NCI-H1436 (cell line): ENCODE results near the gene NRF1.
"Not testable (repeated sequence)": the region's sequence is repeated elsewhere in the genome, so short reads cannot be mapped to it uniquely, and the experiment has no call there.

Experiments
- DNase-seq: peaks from one replicate; lab custom pipeline; 2025; lab: John Stamatoyannopoulos, UW

The NRF1 gene

GRCh38 chr7:129611246-129612111 lies at the start of gene NRF1:
TSS of gene NRF1 (plus strand) at chr7:129611720. CDS start at chr7:129657352, 45,632 bp downstream.
- DNase-seq = peak; percentile 86

- DNase-seq = not testable (repeated sequence)
These were observed 45.2 kb upstream of the NRF1 start for GRCh38 chr7:129566323-129566722.

DNA sequence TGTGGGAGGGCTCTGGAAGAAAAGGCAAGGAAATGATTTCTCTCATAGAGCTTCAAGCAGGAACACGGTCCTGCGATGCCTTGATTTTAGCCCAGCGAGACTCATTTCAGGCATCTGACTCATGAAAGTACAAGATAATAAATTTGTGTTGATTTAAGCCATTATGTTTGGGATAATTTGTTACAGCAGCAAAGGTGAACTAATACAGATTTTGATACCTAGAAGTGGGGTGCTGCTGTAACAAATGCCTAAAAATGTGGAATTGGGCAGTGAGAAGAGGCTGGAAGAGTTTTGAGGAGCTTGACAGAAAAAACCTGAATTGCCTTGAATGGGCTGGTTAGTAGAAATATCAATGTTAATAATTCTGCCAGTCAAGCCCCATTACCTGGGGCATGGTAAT lies 44.1 kb upstream of the NRF1 start:
- DNase-seq = no peak

- no peak for DNase-seq
These were observed 43.3 kb upstream of the NRF1 start for GRCh38 chr7:129568240-129568639.

GRCh38 chr7:129569326-129569725 lies 42.2 kb upstream of the NRF1 start:
- DNase-seq = no peak

DNA sequence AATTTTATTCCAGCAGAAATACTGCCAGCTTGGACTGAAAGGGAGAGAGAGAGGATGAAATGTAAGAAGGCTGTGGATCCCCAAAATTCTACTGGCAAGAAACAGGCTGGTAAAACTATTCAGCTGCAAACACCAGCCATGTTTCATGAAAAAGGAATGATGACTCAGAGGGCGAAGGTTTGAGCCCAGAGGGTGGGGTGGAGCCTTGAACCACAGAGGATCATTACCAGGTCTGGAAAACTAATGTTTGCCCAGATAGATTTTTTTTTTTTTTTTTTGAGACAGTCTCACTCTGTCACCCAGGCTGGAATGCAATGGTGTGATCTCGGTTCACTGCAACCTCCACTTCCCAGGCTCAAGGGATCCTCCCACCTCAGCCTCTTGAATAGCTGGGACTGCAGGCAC lies 41.7 kb upstream of the NRF1 start:
- DNase-seq = no peak

- no peak for DNase-seq
These were observed 40.3 kb upstream of the NRF1 start for GRCh38 chr7:129571201-129571600.

- no peak for DNase-seq
These were observed 39.3 kb upstream of the NRF1 start for GRCh38 chr7:129572205-129572604.

DNA sequence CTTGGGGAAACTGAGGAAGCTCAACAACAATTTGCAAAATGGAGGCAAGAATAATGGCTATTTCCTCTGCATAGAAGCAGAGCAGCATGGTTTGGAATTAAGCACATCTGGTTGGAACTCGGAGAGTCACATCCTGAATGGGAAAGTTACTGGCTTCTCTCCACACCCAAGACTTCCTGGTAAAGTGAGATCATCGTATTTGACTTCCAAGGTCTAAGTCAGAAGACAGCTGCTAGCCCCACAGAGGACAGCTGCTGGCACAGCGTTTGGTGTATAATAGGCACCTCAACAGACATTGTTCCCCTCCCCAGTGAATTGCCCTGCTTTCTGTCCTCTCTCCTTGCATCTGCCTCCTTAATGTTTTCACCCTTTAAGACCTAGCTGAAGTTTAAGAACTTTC lies 37.0 kb upstream of the NRF1 start:
- no peak for DNase-seq

- no peak for DNase-seq
These were observed 35.8 kb upstream of the NRF1 start for GRCh38 chr7:129575699-129576098.

- DNase-seq = no peak
These were observed 35.4 kb upstream of the NRF1 start for GRCh38 chr7:129576138-129576537.

DNA sequence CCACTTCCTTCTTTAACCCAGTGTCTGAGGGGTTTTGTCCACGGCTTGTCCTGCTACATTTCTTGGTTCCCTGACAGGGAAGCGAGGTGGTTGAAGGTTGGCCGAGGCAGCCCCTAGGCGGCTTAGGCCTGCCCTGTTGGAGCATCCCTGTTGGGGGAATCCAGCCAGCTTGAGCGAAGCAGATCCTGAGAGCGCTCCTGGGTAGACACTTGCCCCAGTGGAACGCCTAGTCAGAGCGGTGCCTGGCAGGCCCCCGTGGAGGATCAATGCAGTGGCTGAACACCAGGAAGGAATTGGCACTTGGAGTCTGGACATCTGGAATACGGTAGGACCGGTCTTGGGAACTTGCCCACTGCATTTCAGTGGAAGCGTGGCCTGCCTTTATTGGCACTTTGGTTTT lies 32.7 kb upstream of the NRF1 start:
- no peak for DNase-seq

DNA sequence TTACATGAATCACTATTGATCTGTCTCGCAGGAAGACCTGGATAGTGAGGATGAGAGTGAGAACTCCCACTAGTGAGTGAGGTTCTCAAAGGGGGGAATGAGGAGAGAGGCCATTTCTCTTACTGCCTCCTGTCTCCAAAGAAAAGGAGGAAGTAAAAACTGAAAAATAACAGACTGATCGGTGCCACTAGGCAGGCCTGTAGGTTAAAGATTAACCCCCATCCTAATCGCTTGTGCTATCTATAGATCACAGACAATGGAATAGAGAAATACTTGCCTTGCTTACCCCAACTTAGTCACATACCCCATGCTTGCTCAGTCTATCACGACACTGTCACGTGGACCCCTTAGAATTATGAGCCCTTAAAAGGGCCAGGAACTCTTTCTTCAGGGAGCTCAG lies 25.3 kb upstream of the NRF1 start:
- not testable (repeated sequence) for DNase-seq

DNA sequence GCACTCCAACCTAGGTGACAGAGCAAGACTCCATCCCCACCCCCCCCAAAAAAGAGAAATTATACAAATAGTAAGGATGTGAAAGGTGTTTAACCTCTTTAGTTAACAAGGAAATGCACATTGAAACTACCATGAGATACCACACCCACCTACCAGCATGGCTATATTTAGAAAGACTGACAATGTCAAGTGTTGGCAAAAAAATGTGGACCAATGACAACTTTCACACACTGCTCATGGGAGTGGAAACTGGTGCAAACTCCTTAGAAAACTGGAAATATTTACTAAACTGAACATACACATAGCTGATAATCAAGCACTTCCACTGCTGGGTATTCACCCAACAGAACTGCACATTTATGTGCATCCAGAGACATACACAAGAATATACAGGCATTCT lies 23.3 kb upstream of the NRF1 start:
- no peak for DNase-seq

GRCh38 chr7:129591868-129592267 lies 19.7 kb upstream of the NRF1 start:
- no peak for DNase-seq

- not testable (repeated sequence) for DNase-seq
These were observed 15.1 kb upstream of the NRF1 start for GRCh38 chr7:129596386-129596785.

GRCh38 chr7:129597672-129598071 lies 13.8 kb upstream of the NRF1 start:
- no peak for DNase-seq

GRCh38 chr7:129599174-129599573 lies 12.3 kb upstream of the NRF1 start:
- no peak for DNase-seq

DNA sequence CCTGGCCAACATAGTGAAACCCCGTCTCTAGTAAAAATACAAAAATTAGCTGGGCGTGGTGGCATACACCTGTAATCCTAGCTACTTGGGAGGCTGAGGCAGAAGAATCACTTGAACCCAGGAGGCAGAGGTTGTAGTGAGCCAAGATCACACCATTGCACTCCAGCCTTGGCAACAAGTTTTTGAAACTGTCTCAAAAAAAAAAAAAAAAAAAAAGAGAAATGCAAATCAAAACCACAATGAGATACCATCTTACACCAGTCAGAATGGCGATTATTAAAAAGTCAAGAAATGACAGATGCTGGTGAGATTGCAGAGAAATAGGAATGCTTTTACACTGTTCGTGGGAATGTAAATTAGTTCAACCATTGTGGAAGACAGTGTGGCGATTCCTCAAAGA lies 7.9 kb upstream of the NRF1 start:
- DNase-seq = not testable (repeated sequence)

GRCh38 chr7:129604021-129604420 lies 7.5 kb upstream of the NRF1 start:
- DNase-seq = not testable (repeated sequence)

GRCh38 chr7:129604713-129605437 lies 6.6 kb upstream of the NRF1 start:
- no peak for DNase-seq

DNA sequence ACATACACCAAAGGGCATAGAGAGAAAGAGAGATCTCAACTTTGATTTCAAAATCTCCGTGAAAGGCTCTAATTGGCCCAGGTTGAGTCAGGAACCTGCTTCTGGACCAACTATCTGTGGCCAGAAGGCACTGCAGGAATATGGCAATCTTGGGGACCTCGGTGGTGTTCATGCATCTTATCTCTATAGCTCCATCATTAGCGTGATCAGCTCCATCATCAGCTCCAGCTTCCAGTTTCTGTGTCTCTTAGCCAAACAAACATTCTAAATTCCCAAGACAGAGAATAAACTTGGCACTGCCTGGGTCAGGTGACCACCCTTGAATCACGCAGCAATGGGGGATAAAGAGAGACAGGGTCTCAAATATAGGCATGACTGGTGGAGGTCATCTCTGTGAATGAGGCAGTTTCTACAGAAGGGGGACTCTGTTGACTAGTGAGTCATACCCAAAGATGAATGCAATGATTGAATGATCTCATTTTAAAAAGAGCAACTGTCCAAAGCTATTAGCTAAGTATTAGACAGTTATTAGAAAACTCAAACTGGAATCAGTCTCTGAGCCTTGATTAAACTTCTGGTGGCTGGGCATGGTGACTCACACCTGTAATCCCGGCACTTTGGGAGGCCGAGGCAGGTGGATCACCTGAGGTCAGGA lies 5.4 kb upstream of the NRF1 start:
- DNase-seq = no peak

- DNase-seq = no peak
These were observed 4.7 kb upstream of the NRF1 start for GRCh38 chr7:129606803-129607202.
